Breast epithelium (tissue), 3 donors: ENCODE results near the gene EFCAB8.
"Not testable (repeated sequence)": the region's sequence is repeated elsewhere in the genome, so short reads cannot be mapped to it uniquely, and the experiment has no call there.

ENCODE experiments used
- CTCF ChIP-seq, 3 donors: fragments of 450-650 bp; IDR thresholded peaks; one replicate each; pipeline ENCODE4 v1.5.1; 2016 to 2017; ENCODE audit warnings: antibody characterized with exemption in 3 of 3, mild to moderate bottlenecking in 3 of 3, moderate library complexity in 3 of 3
- POLR2A ChIP-seq: fragments of 450-650 bp; IDR thresholded peaks from one replicate; pipeline ENCODE4 v1.6.1; 2016; ENCODE audit warnings: antibody characterized with exemption, mild to moderate bottlenecking, moderate library complexity
- POLR2AphosphoS5 ChIP-seq, 3 donors: sonication (generic); formaldehyde crosslinking; IDR thresholded peaks; one replicate each; pipeline ENCODE4 v1.6.1; 2017; ENCODE audit warnings: antibody characterized with exemption in 3 of 3

- not testable (repeated sequence) for TF ChIP-seq CTCF (IDR thresholded peaks at IDR 0.05); POLR2A; POLR2AphosphoS5 (IDR thresholded peaks at IDR 0.05)
These were observed 103.9 kb downstream of the EFCAB8 start for GRCh38 chr20:32962646-32963045.
